Activated CD4-positive, alpha-beta T cell treated with anti-CD3 and anti-CD28 coated beads for 24 hours (primary cell): ENCODE results near the gene ABHD16A.
A peak's percentile ranks its signal among the peaks of the same experiment; 100 is the strongest.

Source experiments
- DNase-seq, 2 donors: peaks; one replicate each; pipeline ENCODE4 v3.0.0-alpha.2; 2020; ENCODE audit warnings: low read depth in 2 of 2

The ABHD16A gene

GRCh38 chr6:31702819-31703716 is at the start of gene ABHD16A:
Gene ABHD16A, minus strand, starts transcription at chr6:31703324. Its CDS starts 43 bp downstream, at chr6:31703281.
- peak; percentile 94 to 97 for DNase-seq

GRCh38 chr6:31752739-31753319 is 49.7 kb upstream of the ABHD16A start:
- no peak for DNase-seq

DNA sequence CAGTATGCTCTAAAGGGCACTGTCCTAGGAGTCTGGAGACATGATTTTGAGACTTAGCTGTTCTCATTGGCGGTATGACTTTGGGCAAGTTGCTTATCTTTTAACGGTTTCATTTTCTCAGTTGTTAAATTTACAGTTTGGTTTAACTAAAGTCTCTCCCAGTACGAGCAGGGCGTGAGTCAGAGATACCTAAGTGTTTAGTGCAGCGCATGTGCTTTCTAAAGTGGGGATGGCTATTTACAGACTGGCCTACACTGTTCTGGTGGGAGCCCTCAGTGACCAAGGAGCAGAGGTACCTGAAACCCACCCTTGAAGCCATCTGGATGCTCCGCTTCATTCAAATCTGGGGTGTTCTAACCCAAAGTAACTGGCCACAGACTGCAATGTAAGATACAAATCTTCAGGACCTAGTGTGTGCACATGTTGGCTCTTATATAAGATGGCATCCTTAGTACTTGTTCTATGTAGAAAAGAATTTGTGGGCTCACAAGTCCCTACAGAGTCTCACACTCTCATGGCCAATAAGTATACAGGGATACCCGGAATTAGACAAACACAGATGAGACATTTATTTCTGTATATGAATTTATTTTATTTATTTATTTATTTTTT is 47.4 kb upstream of the ABHD16A start:
- DNase-seq, result no peak

DNA sequence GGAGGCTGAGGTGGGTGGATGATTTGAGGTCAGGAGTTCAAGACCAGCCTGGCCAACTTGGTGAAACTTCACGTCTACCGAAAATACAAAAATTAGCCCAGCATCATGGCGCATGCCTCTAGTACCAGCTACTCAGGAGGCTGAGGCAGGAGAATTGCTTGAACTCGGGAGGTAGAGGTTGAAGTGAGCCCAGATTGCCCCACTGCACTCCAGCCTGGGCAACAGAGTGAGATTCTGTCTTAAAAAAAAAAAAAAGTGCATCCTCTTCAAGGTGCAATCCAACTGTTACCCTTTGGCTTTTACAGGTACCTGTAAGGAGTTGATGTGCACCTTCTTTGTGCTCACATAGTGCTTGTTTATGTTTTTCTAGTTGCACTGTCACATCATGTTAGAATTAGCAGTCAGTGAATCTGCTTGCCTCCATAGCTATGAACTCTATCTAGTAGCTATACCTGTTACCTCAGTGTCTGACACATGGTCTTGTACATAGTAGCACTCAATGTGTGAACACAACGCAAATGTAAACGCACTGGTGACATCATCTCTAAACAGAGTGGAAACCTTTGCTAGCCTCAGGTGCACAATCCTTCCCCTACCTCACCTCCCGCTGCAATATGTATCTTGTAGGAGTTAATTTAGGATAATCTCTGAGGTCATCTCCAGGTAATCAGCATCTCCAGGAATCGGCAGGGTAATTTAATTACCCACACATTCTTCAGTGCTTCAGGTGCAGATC is 46.3 kb upstream of the ABHD16A start:
- DNase-seq, result no peak

DNA sequence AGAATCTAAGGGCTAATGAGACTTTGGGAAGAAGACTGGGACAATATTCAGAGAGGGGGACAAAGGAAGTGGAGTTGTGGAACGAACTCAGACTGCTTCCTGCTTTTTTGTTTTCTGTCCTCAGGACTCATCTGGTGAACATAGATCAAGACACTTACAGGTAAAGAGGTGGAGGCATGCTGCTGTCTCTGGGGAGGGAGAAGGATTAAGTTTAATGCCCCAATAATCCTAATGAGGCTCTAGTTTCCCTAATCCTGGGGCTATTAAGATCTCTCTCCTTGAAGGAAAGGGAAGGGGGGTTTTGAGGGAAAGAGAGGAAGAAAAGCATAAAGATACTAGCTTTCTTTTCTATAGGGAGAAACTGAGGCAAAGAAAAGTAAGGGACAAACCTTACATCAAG is 41.3 kb upstream of the ABHD16A start:
- no peak for DNase-seq

DNA sequence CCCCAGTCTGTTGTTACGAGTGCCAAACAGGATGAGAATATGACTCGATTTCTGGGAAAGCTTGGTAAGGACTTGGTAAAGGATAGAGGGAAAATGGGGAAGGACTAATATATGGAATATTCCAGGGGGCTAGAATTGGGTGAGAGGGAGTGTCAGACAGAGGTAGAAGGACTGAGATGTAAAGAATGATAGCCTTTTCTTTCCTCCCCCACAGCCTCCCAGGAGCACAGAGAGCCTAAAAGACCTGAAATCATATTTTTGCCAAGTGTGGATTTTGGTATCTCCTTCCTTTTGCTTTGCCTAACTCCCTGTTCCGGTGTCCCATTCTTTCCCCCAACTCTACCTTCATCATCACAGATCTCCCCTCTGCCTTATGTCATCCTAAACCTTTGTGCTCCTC is 39.8 kb upstream of the ABHD16A start:
- DNase-seq, result no peak

- no peak for DNase-seq
Measured at GRCh38 chr6:31741815-31742214, 38.7 kb upstream of the ABHD16A start.

DNA sequence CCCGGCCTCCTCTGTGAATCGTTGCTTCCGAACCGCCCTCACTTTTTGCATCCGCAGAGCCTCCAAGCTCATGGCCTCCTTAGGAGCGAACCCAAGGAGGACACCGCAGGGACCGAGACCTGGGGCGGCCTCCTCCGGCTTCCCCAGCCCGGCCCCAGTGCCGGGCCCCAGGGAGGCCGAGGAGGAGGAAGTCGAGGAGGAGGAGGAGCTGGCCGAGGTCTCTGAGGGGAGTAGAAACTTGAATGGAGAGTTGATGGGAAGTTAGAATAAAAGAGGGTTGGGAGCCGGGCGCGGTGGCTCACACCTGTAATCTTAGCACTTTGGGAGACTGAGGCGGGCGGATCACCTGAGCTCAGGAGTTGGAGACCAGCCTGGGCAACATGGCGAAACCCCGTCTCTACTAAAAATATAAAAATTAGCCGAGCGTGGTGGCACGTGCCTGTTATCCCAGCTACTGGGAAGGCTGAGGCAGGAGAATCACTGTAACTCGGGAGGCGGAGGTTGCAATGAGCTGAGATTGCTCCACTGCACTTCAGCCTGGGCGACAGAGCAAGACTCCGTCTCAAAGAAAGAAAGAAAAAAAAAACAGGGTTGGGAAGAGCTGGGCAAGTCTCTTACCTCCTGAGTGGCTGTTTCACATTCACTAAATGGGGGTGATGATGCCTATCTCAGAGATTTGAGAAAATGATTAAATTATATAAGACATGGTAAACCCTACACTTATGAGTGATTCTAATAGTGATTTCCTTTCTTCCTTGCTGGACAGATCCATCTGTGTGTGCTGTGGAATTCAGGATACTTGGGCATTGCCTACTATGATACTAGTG is 37.5 kb upstream of the ABHD16A start:
- no peak for DNase-seq

- DNase-seq, result peak; percentile 95
Measured at GRCh38 chr6:31739639-31740396, 36.7 kb upstream of the ABHD16A start, which contains the start of gene MSH5. Gene MSH5, plus strand, starts transcription at chr6:31740005. Its CDS starts 462 bp downstream, at chr6:31740467.

DNA sequence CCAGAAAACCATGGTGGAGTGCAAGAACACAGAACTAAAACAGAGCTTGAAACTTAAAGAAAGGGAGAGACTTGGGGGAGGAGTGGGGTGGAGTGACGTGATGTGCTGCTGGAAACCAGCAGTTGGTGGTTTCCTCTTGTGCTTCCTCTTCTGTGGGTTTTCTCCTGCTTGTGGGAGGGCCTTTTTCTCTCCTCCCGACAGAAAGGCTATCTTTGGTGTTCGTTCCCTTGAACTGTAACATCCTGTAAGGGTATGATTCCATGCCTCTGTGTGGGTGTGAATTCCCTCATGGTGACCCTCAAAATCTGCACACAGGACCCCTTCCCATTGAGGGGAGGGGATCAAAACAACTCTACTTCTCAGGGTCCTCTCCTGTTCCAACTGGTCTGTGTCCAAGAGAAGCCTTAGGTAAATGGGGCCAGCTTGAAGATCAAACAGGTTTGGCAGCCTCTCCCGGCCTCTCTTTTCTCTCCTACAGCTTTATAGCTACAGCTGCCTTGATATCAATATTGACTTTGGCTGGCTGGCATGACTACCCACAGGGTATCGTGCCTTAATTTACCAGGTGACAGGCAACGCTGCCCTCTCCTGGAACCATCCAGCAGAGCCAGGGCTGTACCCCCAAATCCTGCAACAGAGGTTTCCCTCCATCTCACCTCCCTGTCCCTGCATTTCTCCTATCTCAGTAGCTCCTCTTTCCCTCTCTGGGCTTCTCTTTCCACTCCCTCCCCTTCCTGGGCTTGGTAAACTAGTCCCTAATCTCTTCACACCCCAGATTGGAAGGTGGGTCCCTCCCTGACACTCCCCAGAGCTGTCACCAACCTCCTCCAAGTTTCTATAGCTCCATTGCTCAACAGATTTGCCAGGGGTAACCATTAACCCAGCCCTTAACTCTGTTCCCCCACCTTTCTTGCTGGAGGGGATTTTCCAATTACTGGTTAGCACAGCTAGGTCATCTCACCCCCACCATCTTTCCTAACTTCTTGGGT is 35.2 kb upstream of the ABHD16A start:
- DNase-seq, result peak in 1 of 2 donors; percentile 24

GRCh38 chr6:31737315-31737990 is 34.3 kb upstream of the ABHD16A start:
- no peak for DNase-seq

DNA sequence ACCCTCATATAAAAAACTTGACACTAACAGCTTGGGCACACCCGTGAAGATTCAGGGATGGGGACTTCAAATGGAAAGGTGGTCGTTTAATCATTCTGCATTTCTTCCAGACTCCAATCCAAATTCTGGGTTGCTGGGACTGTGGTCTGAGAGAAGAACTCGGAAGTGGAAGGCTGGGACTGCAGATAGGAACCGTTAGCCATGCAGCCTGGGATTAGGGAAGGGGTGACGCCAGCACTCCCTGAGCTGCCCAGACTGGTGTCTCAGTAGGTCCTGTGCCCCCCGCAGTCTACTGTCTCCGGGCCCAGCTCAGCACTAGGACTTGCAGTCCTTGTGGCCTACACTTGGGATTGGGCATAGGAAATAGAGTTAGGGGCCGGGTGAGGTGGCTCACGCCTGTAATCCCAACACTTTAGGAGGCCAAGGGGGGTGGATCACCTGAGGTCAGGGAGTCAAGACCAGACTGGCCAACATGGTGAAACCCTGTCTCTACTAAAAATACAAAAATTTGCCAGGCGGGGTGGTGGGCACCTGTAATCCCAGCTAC is 33.7 kb upstream of the ABHD16A start:
- no peak for DNase-seq

- DNase-seq, result peak; percentile 67 to 76
Measured at GRCh38 chr6:31736021-31736767, 33.1 kb upstream of the ABHD16A start, which contains the start of gene CLIC1. Gene CLIC1, minus strand, starts transcription at chr6:31736530. Its CDS starts 230 bp downstream, at chr6:31736300.

GRCh38 chr6:31734821-31735406 is 31.8 kb upstream of the ABHD16A start:
- peak in 1 of 2 donors; percentile 25 for DNase-seq

DNA sequence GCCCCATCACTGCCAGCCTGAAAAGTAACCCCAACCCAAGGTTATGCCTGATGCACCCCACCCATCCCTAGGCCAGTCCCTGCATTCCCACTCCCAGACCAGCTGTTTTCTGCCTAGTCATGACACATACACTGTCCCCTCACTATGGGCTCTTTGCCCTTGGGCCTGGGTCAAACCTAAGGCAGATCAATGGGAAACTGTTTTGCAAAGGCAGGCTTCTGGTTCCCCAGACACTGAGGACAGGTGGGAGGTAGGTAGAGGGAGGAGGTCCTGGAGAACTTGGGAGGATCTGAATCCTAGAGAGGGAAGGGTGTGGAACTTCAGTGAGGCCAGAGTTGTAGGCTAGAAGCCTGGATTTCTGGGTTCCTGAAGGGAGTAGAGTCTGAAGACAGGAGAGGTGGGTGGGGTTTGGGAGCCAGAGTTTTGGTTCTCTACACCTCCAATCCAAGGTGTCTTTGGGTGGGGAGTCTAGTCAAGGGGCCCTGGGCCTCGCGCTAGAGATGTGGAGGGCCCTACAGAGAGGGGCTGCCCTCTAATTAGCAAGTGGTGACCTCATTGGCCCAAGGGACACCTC is 31.2 kb upstream of the ABHD16A start:
- no peak for DNase-seq

DNA sequence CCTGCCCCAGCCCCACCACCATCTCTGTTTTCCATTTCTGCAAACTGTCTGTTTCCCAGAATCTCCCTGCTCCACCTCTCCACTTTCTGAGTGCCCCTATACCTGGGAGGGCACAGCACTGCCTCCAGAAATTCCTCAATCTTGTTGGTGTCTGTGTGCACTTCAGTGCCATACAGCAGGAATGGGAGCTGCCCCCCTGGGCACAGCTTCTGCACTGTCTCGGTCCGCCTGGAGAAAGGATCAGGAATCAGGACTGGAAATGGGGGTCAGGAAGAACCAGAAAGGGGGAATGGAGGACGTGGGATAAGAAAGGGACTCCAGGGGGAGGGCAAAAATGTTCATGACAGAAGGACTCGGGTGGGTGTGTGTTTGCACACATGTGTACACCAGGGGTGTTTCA is 30.6 kb upstream of the ABHD16A start:
- DNase-seq, result no peak

- DNase-seq, result no peak
Measured at GRCh38 chr6:31732029-31732428, 28.9 kb upstream of the ABHD16A start.
